ENCODE measurements around the gene MRPL42. TPM values are rescaled to one million over a fixed set of nuclear protein-coding genes. Genes with fewer than 3 reads are reported as not detected.

Gene MRPL42
- total and polyA plus RNA-seq, 10 donors, result 17.9 to 56.8 (median 44.2) TPM

GRCh38 chr12:93536111-93536765, 68.9 kb downstream of the MRPL42 start:
- H3K27me3 ChIP-seq (replicated peaks in 1 of 7), result no peaks in the 10 kb centered on the region
- peak overlapping the region in 4 of 8 donors; percentile 12 to 55 (median 40) for H3K27ac ChIP-seq
- H3K4me3 ChIP-seq, result no peak overlapping the region
- no peaks in the 10 kb centered on the region for H3K36me3 ChIP-seq
- no peaks in the 10 kb centered on the region for H3K9me3 ChIP-seq
- WGBS, 5 donors, result 60 to 76% (median 62%) methylated on average over 2 of the region's 2 CpGs
- TF ChIP-seq POLR2A (IDR thresholded peaks at IDR 0.05) (no peak), CTCF (IDR thresholded peaks at IDR 0.05 in 8 of 11, conservative IDR thresholded peaks at IDR 0.05 in 3 of 11) (no peak), POLR2AphosphoS5 (IDR thresholded peaks at IDR 0.05) (no peak)
- intact Hi-C loops (cut with DNase I; ENCODE audit: low total_unique reads), result no loop called here
- no peak for DNase-seq
- H3K4me1 ChIP-seq, result peaks cover 0 to 18% (median 6%) of the 10 kb centered on the region in 6 donors

GRCh38 chr12:93536766-93537488, 69.6 kb downstream of the MRPL42 start:
- TF ChIP-seq POLR2A (IDR thresholded peaks at IDR 0.05), result no peak
- no peak for TF ChIP-seq CTCF (IDR thresholded peaks at IDR 0.05 in 8 of 11, conservative IDR thresholded peaks at IDR 0.05 in 3 of 11)
- TF ChIP-seq POLR2AphosphoS5 (IDR thresholded peaks at IDR 0.05), result no peak
- 24 to 34% (median 29%) methylated on average over 5 of the region's 5 CpGs for WGBS, 5 donors
- Histone ChIP-seq H3K4me1 (peaks cover 0 to 18% (median 6%) of the 10 kb centered on the region in 6 donors), H3K9me3 (no peaks in the 10 kb centered on the region), H3K27me3 (replicated peaks in 1 of 7) (no peaks in the 10 kb centered on the region), H3K36me3 (no peaks in the 10 kb centered on the region), H3K27ac (peak overlapping the region in 4 of 8 donors; percentile 12 to 55 (median 40)), H3K4me3 (no peak overlapping the region)
- DNase-seq, result no peak
- intact Hi-C loops (cut with DNase I; ENCODE audit: low total_unique reads), result no loop called here

GRCh38 chr12:93537769-93538168, 70.5 kb downstream of the MRPL42 start:
- Histone ChIP-seq H3K27me3 (replicated peaks in 1 of 7) (no peaks in the 10 kb centered on the region), H3K4me3 (no peak overlapping the region), H3K9me3 (no peaks in the 10 kb centered on the region), H3K4me1 (peaks cover 0 to 18% (median 6%) of the 10 kb centered on the region in 6 donors), H3K36me3 (no peaks in the 10 kb centered on the region), H3K27ac (no peak overlapping the region)
- 89 to 96% (median 95%) methylated on average over 5 of the region's 5 CpGs for WGBS, 5 donors
- TF ChIP-seq CTCF (IDR thresholded peaks at IDR 0.05 in 8 of 11, conservative IDR thresholded peaks at IDR 0.05 in 3 of 11) (no peak), POLR2A (IDR thresholded peaks at IDR 0.05) (no peak), POLR2AphosphoS5 (IDR thresholded peaks at IDR 0.05) (no peak)
- intact Hi-C loops (cut with DNase I; ENCODE audit: low total_unique reads), result no loop called here
- DNase-seq, result no peak

GRCh38 chr12:93539821-93540220, 72.5 kb downstream of the MRPL42 start:
- Histone ChIP-seq H3K27ac (no peak overlapping the region), H3K36me3 (no peaks in the 10 kb centered on the region), H3K27me3 (replicated peaks in 1 of 7) (no peaks in the 10 kb centered on the region), H3K4me1 (peaks cover 0 to 18% (median 6%) of the 10 kb centered on the region in 6 donors), H3K4me3 (no peak overlapping the region), H3K9me3 (no peaks in the 10 kb centered on the region)
- DNase-seq, result no peak
- intact Hi-C loops (cut with DNase I; ENCODE audit: low total_unique reads), result no loop called here
- 95 to 98% (median 96%) methylated on average over 4 of the region's 4 CpGs for WGBS, 5 donors
- no peak for TF ChIP-seq POLR2AphosphoS5 (IDR thresholded peaks at IDR 0.05)
- TF ChIP-seq POLR2A (IDR thresholded peaks at IDR 0.05), result no peak
- no peak for TF ChIP-seq CTCF (IDR thresholded peaks at IDR 0.05 in 8 of 11, conservative IDR thresholded peaks at IDR 0.05 in 3 of 11)
